Subcutaneous adipose tissue (tissue), 4 donors: ENCODE data around the gene CST8. TPM values are rescaled to one million over a fixed set of nuclear protein-coding genes. Genes with fewer than 3 reads are reported as not detected.

Experiments
- CTCF ChIP-seq: fragments of 450-650 bp; IDR thresholded peaks from one replicate; pipeline ENCODE4 v1.5.1; 2016; ENCODE audit warnings: low read depth, mild to moderate bottlenecking, control low read depth, antibody characterized with exemption, moderate library complexity
- small RNA-seq: library from RNA; depleted of rRNA; stranded (forward); fragments of <200 nt; gene quantifications from one replicate; pipeline ENCODE3, GENCODE V24; 2016
- total RNA-seq, 4 donors: library from RNA; depleted of rRNA; stranded (reverse); fragments of >200 nt; gene quantifications; one replicate each; pipeline ENCODE4 v1.1.0, GENCODE V29; 2016

Gene CST8
- total RNA-seq, 4 donors from 2014 or later = not detected

GRCh38 chr20:23537030-23537429 lies 46.1 kb downstream of the CST8 start:
- TF ChIP-seq CTCF = no peak

- TF ChIP-seq CTCF = no peak
Observed at GRCh38 chr20:23540624-23541023, 49.7 kb downstream of the CST8 start.

- no peak for TF ChIP-seq CTCF
Observed at GRCh38 chr20:23541330-23541729, 50.4 kb downstream of the CST8 start.

- no peak for TF ChIP-seq CTCF
Observed at GRCh38 chr20:23541776-23542175, 50.9 kb downstream of the CST8 start.

GRCh38 chr20:23542801-23543200 lies 51.9 kb downstream of the CST8 start:
- TF ChIP-seq CTCF = no peak

GRCh38 chr20:23544133-23544532 lies 53.2 kb downstream of the CST8 start:
- TF ChIP-seq CTCF = no peak

Small RNA genes within 50 kb of the gene (small RNA-seq; reads per million reads assigned to genes)
- 0.49 reads per million for gene RF00019

Other genes with a start within 250 kb of the CST8 start
- gene NXT1, start 140.3 kb upstream of the CST8 start, total RNA-seq = 10 to 100 TPM; 19.8 to 23.8 (median 21.9) TPM
- gene GZF1, start 128.9 kb upstream of the CST8 start, total RNA-seq = 10 to 100 TPM in 3 of 4 donors, 1 to 10 TPM in 1; 9.2 to 17.2 (median 11.1) TPM
- gene NAPB, start 69.6 kb upstream of the CST8 start, total RNA-seq = 10 to 100 TPM; 12.4 to 15.6 (median 13.6) TPM
- not detected for gene CSTL1, start 51.4 kb upstream of the CST8 start, total RNA-seq
- not detected for gene CST11, start 38.2 kb upstream of the CST8 start, total RNA-seq
- gene CST9L, start 77.4 kb downstream of the CST8 start, total RNA-seq = not detected
- not detected for gene CST9, start 114.8 kb downstream of the CST8 start, total RNA-seq
- gene CST3, start 146.8 kb downstream of the CST8 start, total RNA-seq = 1,000 to 10,000 TPM in 3 of 4 donors, 100 to 1,000 TPM in 1; 987 to 1,957 (median 1,358) TPM
- gene CST4, start 197.9 kb downstream of the CST8 start, total RNA-seq = not detected